Activated CD4-positive, alpha-beta T cell treated with anti-CD3 and anti-CD28 coated beads, Interleukin-2, amount 10 ng/mL, durations not matched to agents 7 days and 5 days (primary cell): ENCODE measurements around the gene CERS6. TPM values are rescaled to one million over a fixed set of nuclear protein-coding genes. Genes with fewer than 3 reads are reported as not detected.
"Not testable (repeated sequence)": the region's sequence is repeated elsewhere in the genome, so short reads cannot be mapped to it uniquely, and the experiment has no call there.

Source experiments
- CTCF ChIA-PET: fragments of 350-600 bp; sonication (Branson Sonifier 250); formaldehyde crosslinking; loops from one replicate; lab custom pipeline; 2021; ENCODE audit warnings: antibody characterized with exemption; lab: Charles Lee
- POLR2A ChIA-PET: fragments of 350-600 bp; sonication (Branson Sonifier 250); formaldehyde crosslinking; loops from one replicate; lab custom pipeline; 2021; ENCODE audit warnings: antibody characterized with exemption; lab: Charles Lee
- DNase-seq: peaks from one replicate; pipeline ENCODE4 v3.0.0-alpha.2; 2020
- H3K27ac Mint-ChIP-seq: one replicate; pipeline ENCODE4 v1.8.0; 2021; ENCODE audit warnings: mild to moderate bottlenecking, moderate library complexity, mixed read lengths
- H3K27me3 Mint-ChIP-seq: one replicate; pipeline ENCODE4 v1.8.0; 2021; ENCODE audit warnings: mixed read lengths
- H3K36me3 Mint-ChIP-seq: one replicate; pipeline ENCODE4 v1.8.0; 2021; ENCODE audit warnings: low read depth, mixed read lengths
- H3K4me1 Mint-ChIP-seq: one replicate; pipeline ENCODE4 v1.8.0; 2021; ENCODE audit warnings: mixed read lengths
- H3K4me3 Mint-ChIP-seq: one replicate; pipeline ENCODE4 v1.8.0; 2021; ENCODE audit warnings: mild to moderate bottlenecking, moderate library complexity, mixed read lengths
- H3K9me3 Mint-ChIP-seq: one replicate; pipeline ENCODE4 v1.8.0; 2021; ENCODE audit warnings: mixed read lengths
- total RNA-seq, 2 experiments: library from RNA; stranded (reverse); gene quantifications; one replicate each; pipeline ENCODE4 v1.2.3, GENCODE V29; 2021

The CERS6 gene
- total RNA-seq, 2 experiments from 2014 or later = 12.1 to 14.9 TPM

DNA sequence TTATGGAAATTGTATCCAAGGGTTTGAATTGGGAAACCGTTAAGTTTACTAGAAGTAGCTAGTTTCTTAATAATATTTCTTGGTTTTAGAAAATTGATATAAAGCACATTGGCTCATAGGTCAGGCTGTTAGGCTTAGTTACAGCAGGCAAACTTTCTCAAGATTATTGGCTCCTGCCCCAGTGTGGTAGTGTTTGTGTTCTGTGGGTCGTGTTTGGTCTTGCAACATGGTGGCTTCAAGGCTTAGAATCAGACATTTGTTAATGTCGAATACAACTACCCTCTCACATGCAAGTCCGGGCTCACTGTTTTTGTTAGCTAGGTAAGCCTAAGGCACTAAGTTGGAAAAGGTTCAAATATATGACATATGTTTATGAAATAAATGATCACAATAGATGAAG, 19.6 kb downstream of the CERS6 start:
- ChIA-PET CTCF (interaction anchor here (0.5 to 1.6 kb wide), 4 partner anchors 15 to 43 kb away, joined by 3 to 5 read pairs (median 4); no protein-coding TSS in a partner anchor), POLR2A (no interaction called here)
- H3K36me3 Mint-ChIP-seq = peaks cover 18% of the 10 kb centered on the region
- H3K27me3 Mint-ChIP-seq = no peaks in the 10 kb centered on the region
- peaks cover 2% of the 10 kb centered on the region for H3K9me3 Mint-ChIP-seq
- no peak overlapping the region for H3K27ac Mint-ChIP-seq
- no peak overlapping the region for H3K4me3 Mint-ChIP-seq
- no peak for DNase-seq
- H3K4me1 Mint-ChIP-seq = peaks cover 6% of the 10 kb centered on the region

DNA sequence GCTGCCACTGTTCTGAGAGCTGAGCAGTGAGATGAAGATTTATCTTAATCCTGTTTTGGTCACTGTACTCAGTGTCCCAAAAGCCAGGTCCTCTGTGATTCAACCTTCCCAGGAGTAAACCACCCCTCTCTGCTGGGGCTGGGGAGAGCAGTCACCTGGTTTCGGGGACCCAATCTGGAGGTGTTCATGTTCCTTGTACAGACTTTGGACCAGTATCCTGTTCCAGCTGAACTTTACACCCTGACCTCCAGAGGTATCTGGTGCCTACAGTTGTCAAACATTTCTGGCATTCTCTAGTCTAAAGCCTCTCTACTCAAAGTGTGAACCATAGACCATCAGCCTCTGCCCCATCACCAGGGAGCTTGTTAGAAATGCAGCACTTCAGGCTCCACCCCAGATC, 22.1 kb downstream of the CERS6 start:
- Mint-ChIP-seq H3K27me3 (no peaks in the 10 kb centered on the region), H3K27ac (no peak overlapping the region)

DNA sequence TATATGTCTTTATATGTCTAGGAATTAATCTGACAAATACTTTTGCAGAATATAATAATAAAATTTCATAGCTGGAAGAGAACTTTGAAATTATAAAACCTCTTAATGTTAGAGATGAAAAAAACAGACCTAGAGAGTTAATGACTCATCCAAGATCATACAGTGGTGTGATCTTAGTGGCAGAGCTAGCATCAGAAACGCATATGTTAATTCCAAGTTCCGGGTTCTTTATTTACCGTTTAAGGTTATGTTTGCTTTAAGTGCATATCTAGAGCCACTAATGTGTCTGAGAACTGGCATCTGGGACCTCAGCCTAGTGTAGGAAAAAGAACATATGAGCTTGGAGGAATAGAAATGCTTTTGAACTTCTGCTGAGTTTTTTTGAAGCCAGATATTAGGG, 24.3 kb downstream of the CERS6 start:
- no peak overlapping the region for H3K27ac Mint-ChIP-seq
- H3K4me3 Mint-ChIP-seq = no peak overlapping the region
- ChIA-PET POLR2A (no interaction called here), CTCF (interaction anchor here (0.6 kb wide), 1 partner anchor 285 kb away, joined by 3 read pairs; no protein-coding TSS in a partner anchor)
- H3K27me3 Mint-ChIP-seq = no peaks in the 10 kb centered on the region
- peaks cover 3% of the 10 kb centered on the region for H3K9me3 Mint-ChIP-seq
- peaks cover 11% of the 10 kb centered on the region for H3K36me3 Mint-ChIP-seq
- peaks cover 6% of the 10 kb centered on the region for H3K4me1 Mint-ChIP-seq
- DNase-seq = no peak

More for the DNA sequence above, 22.1 kb downstream of the CERS6 start:
- Mint-ChIP-seq H3K4me3 (no peak overlapping the region), H3K4me1 (peaks cover 6% of the 10 kb centered on the region), H3K36me3 (peaks cover 11% of the 10 kb centered on the region), H3K9me3 (peaks cover 2% of the 10 kb centered on the region)
- ChIA-PET CTCF (no interaction called here), POLR2A (no interaction called here)
- DNase-seq = no peak

DNA sequence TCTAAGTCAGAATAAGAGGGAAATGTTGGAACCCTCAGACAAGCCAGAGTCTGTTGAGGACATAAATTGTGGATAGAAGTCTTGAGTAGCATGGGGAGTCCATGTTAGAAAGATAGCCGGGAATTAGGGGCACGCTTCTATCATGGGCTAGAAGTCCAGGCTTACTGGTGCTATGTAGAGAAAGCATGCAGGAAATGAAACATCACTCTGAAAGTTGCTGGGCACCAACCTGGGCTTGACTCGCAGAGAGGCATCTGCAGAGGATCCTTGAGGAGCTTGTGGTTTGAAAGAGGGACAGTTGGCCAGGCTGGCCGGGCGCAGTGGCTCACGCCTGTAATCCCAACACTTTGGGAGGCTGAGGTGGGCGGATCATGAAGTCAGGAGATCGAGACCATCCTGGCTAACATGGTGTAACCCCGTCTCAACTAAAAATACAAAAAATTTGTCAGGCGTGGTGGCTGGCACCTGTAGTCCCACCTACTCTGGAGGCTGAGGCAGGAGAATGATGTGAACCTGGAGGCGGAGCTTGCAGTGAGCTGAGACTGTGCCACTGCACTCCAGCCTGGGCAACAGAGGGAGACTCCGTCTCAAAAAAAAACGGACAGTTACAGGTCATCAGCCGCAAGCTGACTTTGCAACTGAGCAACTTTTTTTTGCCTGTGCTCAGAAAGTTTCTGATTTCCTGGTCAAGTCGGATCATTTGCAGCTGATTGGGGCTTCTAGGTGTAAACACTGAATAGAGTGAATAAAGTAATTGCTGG, 24.9 kb downstream of the CERS6 start:
- Mint-ChIP-seq H3K27ac (no peak overlapping the region), H3K9me3 (peaks cover 6% of the 10 kb centered on the region), H3K4me1 (peaks cover 6% of the 10 kb centered on the region), H3K4me3 (no peak overlapping the region), H3K27me3 (no peaks in the 10 kb centered on the region), H3K36me3 (peaks cover 13% of the 10 kb centered on the region)
- DNase-seq = no peak
- CTCF ChIA-PET = interaction anchor here (0.6 kb wide), 1 partner anchor 285 kb away, joined by 3 read pairs; no protein-coding TSS in a partner anchor
- POLR2A ChIA-PET = no interaction called here

DNA sequence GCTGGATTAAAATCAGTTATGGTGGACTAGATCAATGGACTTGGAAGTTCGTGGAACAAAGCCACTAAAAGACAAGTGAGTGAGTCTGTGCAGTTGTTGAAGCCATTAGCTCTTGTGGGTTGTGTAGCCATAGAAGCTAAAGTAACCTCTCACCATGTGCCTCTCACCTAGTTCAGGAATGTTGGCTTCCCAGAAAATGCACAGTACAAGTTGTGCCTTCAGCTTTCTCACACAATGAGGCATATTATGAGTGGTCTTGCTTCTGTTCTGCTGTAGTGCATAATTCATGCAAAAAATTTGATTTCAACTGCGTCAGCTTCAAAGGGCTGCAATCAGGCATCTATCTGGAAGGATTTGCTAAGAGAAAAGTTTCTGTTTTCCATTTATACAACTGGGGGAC, 26.2 kb downstream of the CERS6 start:
- Mint-ChIP-seq H3K36me3 (peaks cover 14% of the 10 kb centered on the region), H3K4me3 (no peak overlapping the region), H3K27ac (no peak overlapping the region), H3K4me1 (peaks cover 3% of the 10 kb centered on the region), H3K27me3 (no peaks in the 10 kb centered on the region), H3K9me3 (peaks cover 6% of the 10 kb centered on the region)
- ChIA-PET CTCF (no interaction called here), POLR2A (no interaction called here)
- no peak for DNase-seq

DNA sequence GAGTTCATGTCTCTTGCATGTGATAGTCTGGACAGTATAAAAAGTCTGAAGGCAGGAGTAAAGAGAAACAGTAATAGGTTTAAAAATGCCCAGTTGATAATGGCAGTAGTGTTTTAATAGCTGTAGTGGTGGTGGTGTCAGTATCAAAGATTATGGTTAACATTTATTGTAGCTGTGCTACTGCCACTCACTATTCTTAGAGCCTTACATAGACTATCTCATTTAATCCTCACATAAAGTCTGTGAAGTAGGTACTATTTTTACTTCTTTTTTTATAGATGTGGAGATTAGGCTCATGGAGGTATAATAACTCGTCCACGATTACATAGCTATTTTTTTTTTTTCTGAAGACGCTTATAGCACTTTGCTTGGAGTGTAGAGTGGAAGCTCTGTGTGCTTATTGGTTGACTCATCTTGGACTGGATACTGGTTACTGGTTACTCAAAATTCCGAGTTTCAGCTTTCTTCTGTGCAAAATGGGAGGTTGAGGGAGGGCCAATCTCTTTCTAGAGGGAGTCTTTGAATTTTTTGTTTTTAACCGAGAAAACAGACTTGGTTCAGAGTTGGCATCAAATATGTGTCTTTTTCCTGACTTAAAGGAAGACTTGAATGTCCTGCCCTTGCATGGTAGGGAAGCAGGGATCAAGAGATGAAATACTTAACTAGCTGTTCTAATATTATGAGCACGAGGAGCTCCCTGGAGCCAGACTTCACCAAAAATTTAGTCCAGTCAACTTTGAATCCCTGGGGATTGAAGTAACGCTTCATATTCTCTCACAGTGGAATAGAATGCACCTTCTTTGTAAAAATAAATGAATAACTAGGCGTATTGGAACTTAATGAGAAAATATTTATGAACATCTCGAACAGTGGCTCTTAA, 27.1 kb downstream of the CERS6 start:
- Mint-ChIP-seq H3K27ac (no peak overlapping the region), H3K36me3 (peaks cover 10% of the 10 kb centered on the region), H3K4me3 (no peak overlapping the region), H3K27me3 (no peaks in the 10 kb centered on the region), H3K9me3 (peaks cover 6% of the 10 kb centered on the region), H3K4me1 (peaks cover 3% of the 10 kb centered on the region)
- CTCF ChIA-PET = interaction anchor here (1.1 to 1.3 kb wide), 2 partner anchors 15 to 22 kb away, joined by 3 to 4 read pairs; no protein-coding TSS in a partner anchor
- no peak for DNase-seq
- POLR2A ChIA-PET = no interaction called here

DNA sequence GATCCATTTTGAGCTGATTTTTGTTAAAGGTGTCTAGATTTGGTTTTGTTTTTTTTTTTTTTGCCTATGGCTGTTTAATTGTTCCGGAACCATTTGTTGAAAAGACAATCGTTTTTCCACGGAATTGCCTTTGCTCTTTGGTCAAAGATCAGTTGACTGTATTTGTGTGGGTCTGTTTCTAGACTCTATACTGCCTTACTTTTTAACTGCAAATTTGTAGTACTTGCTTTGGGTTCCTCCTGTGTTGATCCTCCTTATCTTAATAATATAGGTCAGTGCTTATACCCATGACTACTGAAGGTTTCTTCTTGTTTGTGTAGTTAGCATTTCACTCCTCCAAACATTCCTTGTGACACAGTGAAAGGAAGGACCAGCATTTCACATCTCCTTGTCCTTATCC, 30.4 kb downstream of the CERS6 start:
- CTCF ChIA-PET = interaction anchor here (1.5 kb wide), 1 partner anchor 8 kb away, joined by 4 read pairs; no protein-coding TSS in a partner anchor
- POLR2A ChIA-PET = no interaction called here
- peaks cover 20% of the 10 kb centered on the region for H3K4me1 Mint-ChIP-seq
- no peak overlapping the region for H3K27ac Mint-ChIP-seq
- DNase-seq = no peak
- no peaks in the 10 kb centered on the region for H3K27me3 Mint-ChIP-seq
- H3K9me3 Mint-ChIP-seq = peaks cover 7% of the 10 kb centered on the region
- H3K4me3 Mint-ChIP-seq = no peak overlapping the region
- peaks cover 12% of the 10 kb centered on the region for H3K36me3 Mint-ChIP-seq

DNA sequence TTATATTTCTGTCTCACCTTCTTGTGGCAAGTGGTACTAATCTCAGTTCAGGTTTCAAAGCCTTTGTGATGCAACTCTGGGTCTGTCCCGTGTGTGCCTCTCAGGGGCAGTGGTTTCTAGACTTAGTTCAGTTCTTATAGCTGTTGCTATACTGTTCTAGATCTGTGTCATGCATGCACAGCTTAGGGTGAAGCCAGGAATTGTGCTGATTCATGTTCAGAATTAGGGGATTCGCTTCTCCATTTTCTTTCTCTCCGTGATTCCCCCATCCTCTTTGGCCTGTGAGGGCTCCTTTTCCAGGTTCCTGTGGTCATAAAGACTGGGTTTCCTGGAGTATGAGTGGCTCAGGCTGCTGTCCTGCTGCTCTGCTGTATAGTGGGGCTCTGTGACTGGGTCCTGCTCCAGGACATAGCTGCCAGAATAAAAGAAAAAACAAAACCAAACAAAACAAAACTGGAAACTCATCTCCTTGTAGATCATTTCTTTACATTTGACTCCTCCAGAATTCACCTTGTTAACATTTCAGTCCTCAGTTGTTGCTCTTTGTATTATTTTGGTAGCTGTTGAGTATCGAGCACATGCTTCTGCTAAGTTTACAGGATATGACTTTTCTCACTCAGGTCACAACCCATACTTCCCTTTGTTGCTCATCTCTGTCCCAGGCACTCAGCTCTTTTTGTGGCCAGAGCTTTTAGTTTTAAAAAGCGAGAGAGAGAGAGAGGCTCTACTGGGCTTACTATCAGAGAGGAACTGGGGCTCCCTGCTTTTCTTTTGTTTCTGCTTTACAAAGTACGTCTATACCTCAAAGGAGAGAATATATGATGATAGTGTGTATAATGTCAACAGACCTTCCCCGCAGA, 34.2 kb downstream of the CERS6 start:
- peaks cover 23% of the 10 kb centered on the region for H3K36me3 Mint-ChIP-seq
- peak overlapping the region; percentile 85 for H3K27ac Mint-ChIP-seq
- H3K27me3 Mint-ChIP-seq = no peaks in the 10 kb centered on the region
- H3K9me3 Mint-ChIP-seq = peaks cover 10% of the 10 kb centered on the region
- ChIA-PET POLR2A (interaction anchor here (1.2 kb wide), 1 partner anchor 34 kb away, joined by 4 read pairs; the partner anchor contains the start of gene CERS6), CTCF (interaction anchor here (1.1 to 1.5 kb wide), 5 partner anchors 14 to 60 kb away, joined by 3 to 9 read pairs (median 4); no protein-coding TSS in a partner anchor)
- H3K4me3 Mint-ChIP-seq = peak overlapping the region; percentile 62
- DNase-seq = peak; percentile 55
- peaks cover 41% of the 10 kb centered on the region for H3K4me1 Mint-ChIP-seq

DNA sequence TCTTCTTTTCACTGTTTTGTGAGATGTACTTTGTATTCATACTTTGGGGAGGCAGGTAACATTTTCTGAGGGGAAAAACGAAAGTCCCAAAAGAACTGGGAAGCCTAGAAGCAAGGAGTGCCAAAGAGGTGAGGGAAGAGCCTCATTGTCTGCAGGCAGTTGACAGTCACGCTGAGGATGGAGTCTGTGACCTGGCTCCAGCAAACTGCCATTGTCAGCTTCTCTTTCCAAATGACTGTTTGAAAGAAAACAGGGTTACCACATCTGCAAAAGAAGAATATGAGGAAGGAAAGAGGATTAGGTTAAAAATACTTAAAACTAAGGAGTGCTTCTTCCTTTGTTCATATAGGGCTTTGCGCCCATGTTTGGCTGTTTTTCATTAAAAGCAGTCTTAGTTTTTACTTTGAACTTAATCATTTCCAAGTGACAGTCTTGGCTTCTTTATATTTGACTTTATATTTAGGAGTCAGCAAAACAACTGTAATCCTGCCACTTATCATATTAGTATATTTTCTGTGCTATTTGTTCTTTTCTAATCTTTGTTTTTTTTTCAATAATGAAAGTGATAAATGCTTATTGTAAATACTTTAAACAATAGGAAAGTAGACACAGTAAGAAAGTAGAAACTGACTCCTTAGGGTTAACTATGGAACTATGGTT, 35.0 kb downstream of the CERS6 start:
- Mint-ChIP-seq H3K4me1 (peaks cover 50% of the 10 kb centered on the region), H3K36me3 (peaks cover 29% of the 10 kb centered on the region), H3K27ac (peak overlapping the region; percentile 85), H3K27me3 (no peaks in the 10 kb centered on the region), H3K9me3 (peaks cover 8% of the 10 kb centered on the region), H3K4me3 (peak overlapping the region; percentile 62)
- ChIA-PET CTCF (interaction anchor here (1.1 to 1.4 kb wide), 4 partner anchors 15 to 30 kb away, joined by 3 to 9 read pairs (median 4); no protein-coding TSS in a partner anchor), POLR2A (no interaction called here)
- DNase-seq = peak; percentile 22

DNA sequence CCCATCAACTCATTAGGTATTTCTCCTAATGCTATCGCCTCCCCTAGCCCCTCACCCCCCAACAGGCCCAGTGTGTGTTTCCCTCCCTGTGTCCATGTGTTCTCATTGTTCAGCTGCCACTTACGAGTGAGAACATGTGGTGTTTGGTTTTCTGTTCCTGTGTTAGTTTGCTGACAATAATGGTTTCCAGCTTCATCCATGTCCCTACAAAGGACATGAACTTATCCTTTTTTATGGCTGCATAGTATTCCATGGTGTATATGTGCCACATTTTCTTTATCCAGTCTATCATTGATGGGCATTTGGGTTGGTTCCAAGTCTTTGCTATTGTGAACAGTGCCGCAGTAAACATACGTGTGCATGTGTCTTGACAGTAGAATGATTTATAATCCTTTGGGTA, 35.7 kb downstream of the CERS6 start:
- POLR2A ChIA-PET, DNase-seq, H3K27me3 Mint-ChIP-seq, H3K9me3 Mint-ChIP-seq: not testable (repeated sequence)
- H3K4me1 Mint-ChIP-seq = peaks cover 50% of the 10 kb centered on the region
- CTCF ChIA-PET = interaction anchor here (1.3 kb wide), 1 partner anchor 26 kb away, joined by 3 read pairs; no protein-coding TSS in a partner anchor
- peak overlapping the region; percentile 85 for H3K27ac Mint-ChIP-seq
- peak overlapping the region; percentile 62 for H3K4me3 Mint-ChIP-seq
- H3K36me3 Mint-ChIP-seq = peaks cover 30% of the 10 kb centered on the region

DNA sequence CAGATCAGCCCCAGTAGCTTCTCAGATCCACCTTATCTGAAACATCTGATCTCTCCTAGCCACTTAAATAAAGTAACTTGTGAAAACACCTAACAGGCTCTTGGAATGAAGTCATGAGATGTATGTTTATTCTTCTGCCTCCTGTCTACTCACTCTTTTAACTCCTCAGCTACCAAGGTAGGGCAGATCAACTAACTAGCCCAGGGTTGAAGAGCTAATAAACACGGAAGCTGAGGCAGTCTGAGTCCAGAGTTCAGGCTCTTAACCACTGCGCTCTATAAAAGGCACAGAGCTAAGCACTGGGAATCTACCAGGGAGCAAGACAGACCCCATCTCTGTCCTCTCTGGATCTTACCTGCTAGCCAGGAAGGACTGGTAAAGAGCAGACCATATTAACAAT, 37.1 kb downstream of the CERS6 start:
- H3K27ac Mint-ChIP-seq, DNase-seq, POLR2A ChIA-PET, CTCF ChIA-PET, H3K4me3 Mint-ChIP-seq, H3K27me3 Mint-ChIP-seq: not testable (repeated sequence)
- Mint-ChIP-seq H3K9me3 (peaks cover 12% of the 10 kb centered on the region), H3K4me1 (peaks cover 53% of the 10 kb centered on the region), H3K36me3 (peaks cover 42% of the 10 kb centered on the region)
